Measurements from ENCODE around the gene FFAR2. TPM values are rescaled to one million over a fixed set of nuclear protein-coding genes. Genes with fewer than 3 reads are reported as not detected.

FFAR2 gene
- not detected in 2 replicates for total RNA-seq

DNA sequence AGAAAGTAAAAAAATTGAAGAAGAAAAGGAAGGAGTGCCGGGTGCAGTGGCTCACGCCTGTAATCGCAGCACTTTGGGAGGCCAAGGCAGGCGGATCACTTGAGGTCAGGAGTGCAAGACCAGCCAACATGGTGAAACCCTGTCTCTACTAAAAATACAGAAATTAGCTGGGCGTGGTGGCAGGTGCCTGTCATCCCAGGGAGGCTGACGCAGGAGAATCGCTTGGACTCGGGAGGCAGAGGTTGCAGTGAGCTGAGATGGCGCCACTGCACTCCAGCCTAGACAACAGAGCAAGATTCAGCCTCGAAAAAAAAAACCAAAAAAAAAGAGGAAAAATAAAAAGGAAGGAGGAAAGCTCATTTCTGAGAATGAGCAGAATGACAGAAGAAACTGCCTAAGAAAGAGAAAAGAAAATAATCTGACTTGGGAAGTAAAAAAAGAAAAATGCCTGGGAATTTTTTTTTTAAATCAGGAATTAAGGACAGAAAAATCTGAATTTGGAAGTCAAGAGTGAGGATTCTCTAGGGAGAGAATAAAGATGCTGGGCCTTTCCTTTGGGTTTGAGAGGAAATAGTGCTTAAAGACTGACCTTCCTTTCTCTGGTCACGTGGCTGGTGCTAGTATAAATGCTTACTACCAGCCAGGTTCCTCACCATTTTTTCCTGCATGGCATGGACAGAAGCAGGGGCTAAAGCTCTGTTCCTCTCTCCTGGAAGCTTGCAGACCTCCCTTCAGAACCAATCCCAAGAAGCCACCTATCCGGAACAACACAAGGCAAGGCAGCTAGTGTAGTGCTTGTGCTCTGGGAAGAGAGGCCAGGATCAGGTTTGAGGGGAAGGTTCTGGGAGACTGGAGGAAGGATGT, at the start of gene FFAR2:
Gene FFAR2, plus strand, starts transcription at position 652 of the 864 bp plus-strand sequence. CDS start 1,458 bp downstream, outside the sequence.

DNA sequence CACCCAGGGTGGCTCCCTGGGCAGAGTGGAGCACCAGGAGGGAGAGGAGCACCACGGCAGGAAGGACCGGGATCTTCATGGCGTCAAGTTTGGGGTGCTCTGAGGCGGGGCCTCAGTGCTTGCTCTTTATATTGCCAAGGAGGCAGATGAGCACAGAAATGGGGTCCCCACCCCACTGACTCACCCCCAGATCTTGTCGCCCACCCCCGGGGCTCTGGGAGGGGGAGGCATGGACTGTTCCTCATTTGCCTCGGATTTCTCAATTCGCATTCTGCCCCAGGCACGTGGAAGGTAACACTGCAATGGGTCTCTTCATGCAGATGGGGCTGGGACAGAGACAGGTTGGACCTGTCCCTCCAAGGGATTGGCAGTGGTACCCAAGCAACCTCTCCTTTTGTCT, 42.3 kb downstream of the FFAR2 start, which contains the start of gene KRTDAP:
Gene KRTDAP, minus strand, starts transcription at position 101 of the 400 bp plus-strand sequence. Its CDS starts 22 bp downstream, at position 79.

Other genes starting within 250 kb of the FFAR2 start
- not detected in 2 replicates for gene FAM187B, start 219.5 kb upstream of the FFAR2 start, total RNA-seq
- 1.4 and 7.4 TPM in 2 replicates for gene LSR, start 199.3 kb upstream of the FFAR2 start, total RNA-seq
- 67.2 and 117 TPM in 2 replicates for gene USF2, start 179.3 kb upstream of the FFAR2 start, total RNA-seq
- gene HAMP, start 165.7 kb upstream of the FFAR2 start, total RNA-seq, result 0.16 TPM in 1 of 2 replicates, not detected in the other
- 0.26 TPM in 1 of 2 replicates, not detected in the other for gene MAG, start 156.1 kb upstream of the FFAR2 start, total RNA-seq
- 5.6 TPM in 1 of 2 replicates, not detected in the other for gene CD22, start 119.1 kb upstream of the FFAR2 start, total RNA-seq
- not detected in 2 replicates for gene FFAR1, start 100.4 kb upstream of the FFAR2 start, total RNA-seq
- gene FFAR3, start 89.8 kb upstream of the FFAR2 start, total RNA-seq, result not detected in 2 replicates
- not detected in 2 replicates for gene GPR42, start 77.2 kb upstream of the FFAR2 start, total RNA-seq
- gene KRTDAP, start 42.2 kb downstream of the FFAR2 start, total RNA-seq, result not detected in 2 replicates
- 15.9 and 24.8 TPM in 2 replicates for gene DMKN, start 65.4 kb downstream of the FFAR2 start, total RNA-seq
- gene SBSN, start 80.1 kb downstream of the FFAR2 start, total RNA-seq, result not detected in 2 replicates
- gene GAPDHS, start 85.2 kb downstream of the FFAR2 start, total RNA-seq, result not detected in 2 replicates
- gene TMEM147, start 97.4 kb downstream of the FFAR2 start, total RNA-seq, result 85.7 and 102 TPM in 2 replicates
- gene ATP4A, start 115.4 kb downstream of the FFAR2 start, total RNA-seq, result not detected in 2 replicates
- not detected in 2 replicates for gene PMIS2, start 137.9 kb downstream of the FFAR2 start, total RNA-seq
- 6.6 and 10.5 TPM in 2 replicates for gene HAUS5, start 164.5 kb downstream of the FFAR2 start, total RNA-seq
- gene RBM42, start 180.8 kb downstream of the FFAR2 start, total RNA-seq, result 93.3 and 101 TPM in 2 replicates
- gene ETV2, start 193.5 kb downstream of the FFAR2 start, total RNA-seq, result 0.78 TPM in 1 of 2 replicates, not detected in the other
- 500 and 902 TPM in 2 replicates for gene COX6B1, start 200.1 kb downstream of the FFAR2 start, total RNA-seq
- gene UPK1A, start 218.3 kb downstream of the FFAR2 start, total RNA-seq, result not detected in 2 replicates

Measured in epithelial cell of alveolus of lung (primary cell).